ENCODE data around the gene TNRC6B.

DNA sequence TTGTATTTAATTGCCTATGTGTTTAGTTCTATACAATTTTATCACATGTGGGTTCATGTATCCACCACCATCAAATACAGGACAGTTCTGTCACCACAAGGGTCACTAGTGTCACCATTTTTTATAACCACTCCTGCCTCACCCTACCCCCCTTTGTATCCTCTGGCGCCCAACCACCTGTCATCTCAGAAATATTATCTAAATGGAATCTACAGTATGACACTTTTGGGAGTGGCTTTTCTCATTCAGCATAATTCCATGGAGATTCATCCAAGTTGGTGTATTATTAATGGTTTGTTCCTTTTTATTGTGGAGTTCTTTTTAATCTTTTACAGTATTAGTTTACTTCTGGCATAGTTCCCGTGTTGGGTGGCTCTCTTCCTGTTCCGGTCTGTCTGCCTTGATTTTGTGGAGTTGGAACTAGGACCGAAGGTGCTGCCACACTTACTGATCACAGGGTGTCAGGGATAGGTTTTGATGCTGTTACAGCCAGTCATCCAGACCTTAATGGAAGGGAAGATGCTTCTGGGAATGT is 58.5 kb downstream of the TNRC6B start:
- TF ChIP-seq, protein P1, sequence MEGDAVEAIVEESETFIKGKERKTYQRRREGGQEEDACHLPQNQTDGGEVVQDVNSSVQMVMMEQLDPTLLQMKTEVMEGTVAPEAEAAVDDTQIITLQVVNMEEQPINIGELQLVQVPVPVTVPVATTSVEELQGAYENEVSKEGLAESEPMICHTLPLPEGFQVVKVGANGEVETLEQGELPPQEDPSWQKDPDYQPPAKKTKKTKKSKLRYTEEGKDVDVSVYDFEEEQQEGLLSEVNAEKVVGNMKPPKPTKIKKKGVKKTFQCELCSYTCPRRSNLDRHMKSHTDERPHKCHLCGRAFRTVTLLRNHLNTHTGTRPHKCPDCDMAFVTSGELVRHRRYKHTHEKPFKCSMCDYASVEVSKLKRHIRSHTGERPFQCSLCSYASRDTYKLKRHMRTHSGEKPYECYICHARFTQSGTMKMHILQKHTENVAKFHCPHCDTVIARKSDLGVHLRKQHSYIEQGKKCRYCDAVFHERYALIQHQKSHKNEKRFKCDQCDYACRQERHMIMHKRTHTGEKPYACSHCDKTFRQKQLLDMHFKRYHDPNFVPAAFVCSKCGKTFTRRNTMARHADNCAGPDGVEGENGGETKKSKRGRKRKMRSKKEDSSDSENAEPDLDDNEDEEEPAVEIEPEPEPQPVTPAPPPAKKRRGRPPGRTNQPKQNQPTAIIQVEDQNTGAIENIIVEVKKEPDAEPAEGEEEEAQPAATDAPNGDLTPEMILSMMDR (conservative IDR thresholded peaks at IDR 0.05 in 1 of 2, IDR thresholded peaks at IDR 0.05 in 1 of 2; ENCODE audit: extremely low read depth in 1 of 2, insufficient read depth in 1 of 2, low read depth in 1 of 2, low read length in 2 of 2): no peak
- TF ChIP-seq EZH2 (IDR thresholded peaks at IDR 0.05; ENCODE audit: borderline replicate concordance, low read length): no peak

Measured in mammary epithelial cell (primary cell).